Retinal pigment epithelial cell (primary cell): ENCODE results near the gene ELAVL2.

Experiments used
- DNase-seq: peaks from one replicate; pipeline ENCODE4 v3.0.0-alpha.2; 2010; ENCODE audit warnings: low read depth
- H3K4me3 ChIP-seq: 2 replicates; pipeline ENCODE4 v1.5.1; 2011; ENCODE audit warnings: mild to moderate bottlenecking, low read length, control low read depth, moderate library complexity
- TF ChIP-seq, protein P1 (sequence below): conservative IDR thresholded peaks from 2 replicates; pipeline ENCODE4 v1.5.1; 2011; ENCODE audit warnings: low read depth, low read length, control low read depth, inconsistent platforms

Gene ELAVL2

DNA sequence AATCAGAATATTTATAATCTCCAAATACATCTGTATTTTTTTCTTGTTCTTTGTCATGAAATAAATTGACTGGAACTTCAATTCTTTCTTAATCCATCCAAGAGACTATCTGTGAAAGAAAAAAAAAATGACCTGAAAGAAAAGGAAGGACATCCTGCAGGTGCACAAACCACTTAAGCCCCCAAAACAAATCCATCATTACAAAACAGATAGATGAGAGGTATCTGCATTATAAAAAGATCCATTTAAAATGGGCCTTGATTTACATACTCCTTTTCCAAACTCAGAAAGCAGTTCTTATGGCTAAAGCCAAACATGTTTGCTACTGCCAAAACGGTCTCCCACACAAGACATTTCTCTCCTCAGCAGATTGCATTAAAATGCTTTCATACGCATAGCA is 85.5 kb downstream of the ELAVL2 start:
- DNase-seq: no peak
- TF ChIP-seq, protein P1, sequence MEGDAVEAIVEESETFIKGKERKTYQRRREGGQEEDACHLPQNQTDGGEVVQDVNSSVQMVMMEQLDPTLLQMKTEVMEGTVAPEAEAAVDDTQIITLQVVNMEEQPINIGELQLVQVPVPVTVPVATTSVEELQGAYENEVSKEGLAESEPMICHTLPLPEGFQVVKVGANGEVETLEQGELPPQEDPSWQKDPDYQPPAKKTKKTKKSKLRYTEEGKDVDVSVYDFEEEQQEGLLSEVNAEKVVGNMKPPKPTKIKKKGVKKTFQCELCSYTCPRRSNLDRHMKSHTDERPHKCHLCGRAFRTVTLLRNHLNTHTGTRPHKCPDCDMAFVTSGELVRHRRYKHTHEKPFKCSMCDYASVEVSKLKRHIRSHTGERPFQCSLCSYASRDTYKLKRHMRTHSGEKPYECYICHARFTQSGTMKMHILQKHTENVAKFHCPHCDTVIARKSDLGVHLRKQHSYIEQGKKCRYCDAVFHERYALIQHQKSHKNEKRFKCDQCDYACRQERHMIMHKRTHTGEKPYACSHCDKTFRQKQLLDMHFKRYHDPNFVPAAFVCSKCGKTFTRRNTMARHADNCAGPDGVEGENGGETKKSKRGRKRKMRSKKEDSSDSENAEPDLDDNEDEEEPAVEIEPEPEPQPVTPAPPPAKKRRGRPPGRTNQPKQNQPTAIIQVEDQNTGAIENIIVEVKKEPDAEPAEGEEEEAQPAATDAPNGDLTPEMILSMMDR: no peak
- H3K4me3 ChIP-seq: no peak overlapping the region

GRCh38 chr9:23739753-23740152 is 86.3 kb downstream of the ELAVL2 start:
- H3K4me3 ChIP-seq: no peak overlapping the region
- DNase-seq: no peak
- TF ChIP-seq, protein P1: no peak

GRCh38 chr9:23736293-23736692 is 89.7 kb downstream of the ELAVL2 start:
- DNase-seq: no peak
- no peak overlapping the region for H3K4me3 ChIP-seq
- TF ChIP-seq, protein P1: no peak

- TF ChIP-seq, protein P1: no peak
- H3K4me3 ChIP-seq: no peak overlapping the region
- no peak for DNase-seq
Observed at GRCh38 chr9:23733495-23734078, 92.5 kb downstream of the ELAVL2 start.

DNA sequence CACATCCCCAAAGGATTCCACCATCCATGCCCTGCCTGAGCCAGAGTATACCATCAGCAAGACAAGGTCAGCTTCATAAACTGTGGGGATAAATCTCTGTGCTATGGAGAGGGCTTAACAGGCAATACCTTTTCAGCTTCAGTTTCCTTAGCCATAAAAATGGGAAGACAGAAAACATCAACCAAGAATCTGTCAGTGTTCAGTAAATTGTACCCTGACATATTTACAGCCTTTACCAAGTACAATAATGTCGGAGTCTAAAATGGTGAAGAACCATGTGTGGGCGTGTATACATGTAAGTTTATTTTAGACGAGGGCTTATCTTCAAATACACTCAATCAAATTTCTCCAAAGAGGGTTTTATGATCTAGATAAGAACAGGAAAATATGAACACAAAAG is 94.7 kb downstream of the ELAVL2 start:
- H3K4me3 ChIP-seq: no peak overlapping the region
- TF ChIP-seq, protein P1: no peak
- no peak for DNase-seq

DNA sequence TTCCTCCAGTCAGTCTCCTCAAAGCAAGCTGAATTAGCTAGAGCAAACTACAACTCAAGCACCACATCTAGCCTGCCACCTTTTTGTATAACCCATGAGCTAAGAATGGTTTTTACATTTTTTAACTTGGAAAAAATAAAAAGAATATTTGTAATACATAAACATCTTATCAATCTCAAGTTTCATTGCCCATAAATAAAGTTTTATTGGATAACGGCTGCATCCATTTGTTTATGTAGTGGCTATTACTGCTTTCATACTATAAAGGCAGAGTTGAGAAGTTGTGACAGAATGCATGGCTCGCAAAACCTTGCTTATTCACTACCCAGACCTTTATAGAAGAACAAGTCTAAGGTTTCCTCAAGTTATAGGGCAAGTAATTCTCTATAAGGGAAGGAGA is 95.7 kb downstream of the ELAVL2 start:
- DNase-seq: no peak
- no peak overlapping the region for H3K4me3 ChIP-seq
- TF ChIP-seq, protein P1: no peak

- TF ChIP-seq, protein P1: no peak
- DNase-seq: no peak
- no peak overlapping the region for H3K4me3 ChIP-seq
Observed at GRCh38 chr9:23728736-23729135, 97.3 kb downstream of the ELAVL2 start.
